MCF 10A (cell line): ENCODE results near the gene HCN2. TPM values are rescaled to one million over a fixed set of nuclear protein-coding genes. Genes with fewer than 3 reads are reported as not detected.

Experiments used
- BruUV-seq: library from RNA; stranded (reverse); fragments of 400-500 nt; replicated peaks from 2 replicates; lab custom pipeline; 2021; lab: Mats Ljungman, UMichigan
- CTCF ChIA-PET: fragments of 300-600 bp; sonication (Branson Sonifier 250); formaldehyde crosslinking; extraction: SDS; loops from one replicate; lab custom pipeline; 2021; ENCODE audit warnings: antibody characterized with exemption, inconsistent platforms; lab: Yijun Ruan, JAX
- POLR2A ChIA-PET: fragments of 300-600, 350-650 bp; sonication (Branson Sonifier 250); formaldehyde crosslinking; extraction: SDS; loops from one replicate; lab custom pipeline; 2020; ENCODE audit warnings: antibody characterized with exemption, inconsistent platforms; lab: Yijun Ruan, JAX
- DNase-seq: peaks from one replicate; pipeline ENCODE4 v3.0.0-alpha.2; 2018; ENCODE audit not compliant: unreplicated experiment
- H3K27ac Mint-ChIP-seq: one replicate; pipeline ENCODE4 v1.8.0; 2022; ENCODE audit warnings: mild to moderate bottlenecking, low read depth, mixed read lengths; ENCODE audit not compliant: unreplicated experiment
- H3K27me3 Mint-ChIP-seq: one replicate; pipeline ENCODE4 v1.8.0; 2022; ENCODE audit warnings: mixed read lengths; ENCODE audit not compliant: insufficient read depth, unreplicated experiment
- H3K36me3 Mint-ChIP-seq: one replicate; pipeline ENCODE4 v1.8.0; 2022; ENCODE audit warnings: mild to moderate bottlenecking, moderate library complexity, mixed read lengths; ENCODE audit not compliant: insufficient read depth, unreplicated experiment
- H3K4me1 Mint-ChIP-seq: one replicate; pipeline ENCODE4 v1.8.0; 2022; ENCODE audit warnings: mixed read lengths; ENCODE audit not compliant: insufficient read depth, unreplicated experiment
- H3K4me3 Mint-ChIP-seq: one replicate; pipeline ENCODE4 v1.8.0; 2022; ENCODE audit warnings: mild to moderate bottlenecking, moderate library complexity, mixed read lengths; ENCODE audit not compliant: unreplicated experiment
- H3K9me3 Mint-ChIP-seq: one replicate; pipeline ENCODE4 v1.8.0; 2022; ENCODE audit warnings: mixed read lengths; ENCODE audit not compliant: unreplicated experiment
- CTCF ChIP-seq: fragments of 200-600 bp; IDR thresholded peaks from one replicate; pipeline ENCODE4 v1.8.0; 2022; ENCODE audit warnings: antibody characterized with exemption, mild to moderate bottlenecking; ENCODE audit not compliant: unreplicated experiment
- intact Hi-C: fragments of 100-400 bp; cut with micrococcal nuclease; formaldehyde crosslinking; loops from 2 replicates; pipeline ENCODE4 v1.14.1; 2022
- total RNA-seq: library from RNA; stranded (reverse); gene quantifications from 2 replicates; pipeline ENCODE4 v1.2.3, GENCODE V29; 2022

The HCN2 gene
- total RNA-seq, 1 experiment from 2014 or later: 0.68 TPM

- Mint-ChIP-seq H3K27ac (peak within 1 kb of the TSS; percentile 84), H3K4me1 (peaks cover 3% of the 10 kb centered on the region), H3K27me3 (no peaks in the 10 kb centered on the region), H3K36me3 (peaks cover 24% of the 10 kb centered on the region), H3K9me3 (no peaks in the 10 kb centered on the region), H3K4me3 (peak within 1 kb of the TSS; percentile 84)
- intact Hi-C loops: loop anchor here (2.0 kb wide), 3 partner anchors 26 to 100 kb away; partner anchors contain the start of gene HCN2
- TSS peak; percentile 28 for BruUV-seq
- DNase-seq: peak; percentile 99
- POLR2A ChIA-PET: interaction anchor here (0.6 to 2.5 kb wide), 16 partner anchors 21 to 441 kb away, joined by 3 to 9 read pairs (median 4); partner anchors contain the start of genes BSG and CDC34
- TF ChIP-seq CTCF: no peak
- CTCF ChIA-PET: no interaction called here
Observed at GRCh38 chr19:633068-633785, 43.5 kb downstream of the HCN2 start, which contains the start of gene POLRMT. Gene POLRMT, minus strand, starts transcription at chr19:633537. Its CDS starts 25 bp downstream, at chr19:633512.

- H3K36me3 Mint-ChIP-seq: peaks cover 18% of the 10 kb centered on the region
- BruUV-seq: no TSS peak
- H3K4me1 Mint-ChIP-seq: peaks cover under 1% of the 10 kb centered on the region
- no peaks in the 10 kb centered on the region for H3K27me3 Mint-ChIP-seq
- intact Hi-C loops: loop anchor here (2.0 kb wide), 3 partner anchors 25 to 101 kb away; partner anchors contain the start of gene HCN2
- CTCF ChIA-PET: no interaction called here
- H3K27ac Mint-ChIP-seq: peak overlapping the region; percentile 84
- peak overlapping the region; percentile 84 for H3K4me3 Mint-ChIP-seq
- POLR2A ChIA-PET: interaction anchor here (0.6 to 2.5 kb wide), 12 partner anchors 21 to 441 kb away, joined by 3 to 8 read pairs (median 4); partner anchors contain the start of gene CDC34
- H3K9me3 Mint-ChIP-seq: no peaks in the 10 kb centered on the region
- no peak for DNase-seq
- no peak for TF ChIP-seq CTCF
Observed at GRCh38 chr19:633786-634639, 44.3 kb downstream of the HCN2 start.

- no peak overlapping the region for H3K4me3 Mint-ChIP-seq
- BruUV-seq: no TSS peak
Observed at GRCh38 chr19:634975-635652, 45.4 kb downstream of the HCN2 start.

More at GRCh38 chr19:634975-635652, 45.4 kb downstream of the HCN2 start:
- intact Hi-C loops: no loop called here
- Mint-ChIP-seq H3K4me1 (peaks cover 7% of the 10 kb centered on the region), H3K27ac (no peak overlapping the region), H3K27me3 (no peaks in the 10 kb centered on the region), H3K36me3 (peaks cover 14% of the 10 kb centered on the region), H3K9me3 (no peaks in the 10 kb centered on the region)
- CTCF ChIA-PET: no interaction called here
- POLR2A ChIA-PET: no interaction called here
- no peak for TF ChIP-seq CTCF
- DNase-seq: no peak
